Mesothelial cell of epicardium (in vitro differentiated cells): ENCODE results near the gene BDNF. TPM values are rescaled to one million over a fixed set of nuclear protein-coding genes. Genes with fewer than 3 reads are reported as not detected.

Source experiments
- DNase-seq, 2 experiments: peaks; one replicate each; pipeline ENCODE4 v3.0.0; 2021; ENCODE audit warnings: low spot score in 2 of 2; ENCODE audit not compliant: unreplicated experiment in 2 of 2
- H3K27ac Mint-ChIP-seq: 2 replicates; pipeline ENCODE4 v1.8.0; 2021; ENCODE audit warnings: mixed read lengths
- H3K27me3 Mint-ChIP-seq: 2 replicates; pipeline ENCODE4 v1.8.0; 2021; ENCODE audit warnings: low read depth, mixed read lengths
- H3K36me3 Mint-ChIP-seq: 2 replicates; pipeline ENCODE4 v1.8.0; 2021; ENCODE audit warnings: mixed read lengths
- H3K4me1 Mint-ChIP-seq: 2 replicates; pipeline ENCODE4 v1.8.0; 2021; ENCODE audit warnings: mixed read lengths
- H3K4me3 Mint-ChIP-seq: 2 replicates; pipeline ENCODE4 v1.8.0; 2021; ENCODE audit warnings: mild to moderate bottlenecking, moderate library complexity, mixed read lengths
- H3K9me3 Mint-ChIP-seq: 2 replicates; pipeline ENCODE4 v1.8.0; 2021; ENCODE audit warnings: mixed read lengths
- CTCF ChIP-seq: fragments of 200-600 bp; sonication (generic); IDR thresholded peaks from one replicate; pipeline ENCODE4 v1.5.0; 2021; ENCODE audit warnings: antibody characterized with exemption; ENCODE audit not compliant: unreplicated experiment
- total RNA-seq: library from RNA; stranded (reverse); gene quantifications from 3 replicates; pipeline ENCODE4 v1.2.1, GENCODE V29; 2021

Gene BDNF
- total RNA-seq, 1 donor from 2014 or later = 7.9 TPM

GRCh38 chr11:27650988-27651387 is 49.3 kb downstream of the BDNF start:
- Mint-ChIP-seq H3K27me3 (no peaks in the 10 kb centered on the region), H3K9me3 (peaks cover 2% of the 10 kb centered on the region), H3K4me1 (peaks cover 18% of the 10 kb centered on the region), H3K36me3 (peaks cover 3% of the 10 kb centered on the region), H3K27ac (no peak overlapping the region), H3K4me3 (no peak overlapping the region)
- TF ChIP-seq CTCF = no peak
- DNase-seq = no peak

DNA sequence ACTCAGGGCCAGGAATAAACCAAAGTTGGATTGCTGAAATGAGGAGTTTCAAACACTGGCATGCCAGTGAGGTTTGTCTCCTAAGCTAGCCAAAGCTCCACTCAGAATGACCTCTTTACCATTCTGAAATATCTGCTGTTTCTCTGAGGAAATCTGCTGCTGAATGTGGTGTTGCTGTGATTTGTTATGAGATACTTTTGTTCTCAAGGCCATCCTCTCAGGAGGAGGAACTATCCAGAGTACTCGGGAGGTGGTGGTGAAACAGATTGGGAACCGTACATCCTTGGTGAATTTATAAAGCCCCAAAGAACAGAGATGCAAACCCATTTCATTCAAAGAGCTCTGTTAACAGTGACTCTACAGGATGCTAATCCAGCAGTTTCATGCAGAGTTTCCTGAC is 50.5 kb downstream of the BDNF start:
- Mint-ChIP-seq H3K27ac (no peak overlapping the region), H3K4me1 (peaks cover 14% of the 10 kb centered on the region), H3K36me3 (peaks cover 1% of the 10 kb centered on the region), H3K9me3 (peaks cover 2% of the 10 kb centered on the region), H3K4me3 (no peak overlapping the region), H3K27me3 (no peaks in the 10 kb centered on the region)
- no peak for TF ChIP-seq CTCF
- no peak for DNase-seq

- peaks cover 2% of the 10 kb centered on the region for H3K9me3 Mint-ChIP-seq
- H3K27ac Mint-ChIP-seq = no peak overlapping the region
- TF ChIP-seq CTCF = no peak
Observed at GRCh38 chr11:27648840-27649239, 51.4 kb downstream of the BDNF start.

GRCh38 chr11:27646051-27646818 is 54.0 kb downstream of the BDNF start:
- no peak overlapping the region for H3K4me3 Mint-ChIP-seq
- no peak for TF ChIP-seq CTCF
- DNase-seq = no peak
- no peaks in the 10 kb centered on the region for H3K27me3 Mint-ChIP-seq
- no peaks in the 10 kb centered on the region for H3K4me1 Mint-ChIP-seq
- no peak overlapping the region for H3K27ac Mint-ChIP-seq
- peaks cover 2% of the 10 kb centered on the region for H3K9me3 Mint-ChIP-seq
- H3K36me3 Mint-ChIP-seq = peaks cover 1% of the 10 kb centered on the region

More at GRCh38 chr11:27648840-27649239, 51.4 kb downstream of the BDNF start:
- no peak for DNase-seq
- H3K36me3 Mint-ChIP-seq = peaks cover 1% of the 10 kb centered on the region
- H3K4me3 Mint-ChIP-seq = no peak overlapping the region
- peaks cover 9% of the 10 kb centered on the region for H3K4me1 Mint-ChIP-seq
- H3K27me3 Mint-ChIP-seq = no peaks in the 10 kb centered on the region

DNA sequence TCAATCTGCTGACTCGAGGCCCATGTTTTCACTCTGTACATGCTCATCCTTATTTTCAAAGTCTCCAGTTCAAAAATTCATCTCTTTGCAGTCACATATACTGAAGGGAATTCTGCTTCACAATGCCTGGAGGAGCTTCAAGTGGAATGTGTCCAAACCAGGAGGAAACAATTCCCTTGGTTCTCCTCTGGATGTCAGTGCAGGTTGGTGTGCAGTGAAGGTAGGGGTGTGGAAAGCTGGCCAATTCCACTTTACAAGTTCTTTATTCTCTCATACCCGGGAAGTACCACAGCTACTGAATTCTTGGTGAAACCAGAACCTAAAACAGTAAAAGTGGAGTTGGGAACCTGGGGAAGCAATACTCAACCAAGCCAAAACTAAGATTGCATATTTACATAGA is 57.3 kb downstream of the BDNF start:
- DNase-seq = no peak
- Mint-ChIP-seq H3K27me3 (no peaks in the 10 kb centered on the region), H3K36me3 (peaks cover 1% of the 10 kb centered on the region), H3K4me3 (no peak overlapping the region), H3K27ac (no peak overlapping the region), H3K9me3 (peaks cover 2% of the 10 kb centered on the region), H3K4me1 (no peaks in the 10 kb centered on the region)
- no peak for TF ChIP-seq CTCF
